ENCODE results near the gene DOK3. TPM values are rescaled to one million over a fixed set of nuclear protein-coding genes. Genes with fewer than 3 reads are reported as not detected.

DOK3 gene
- total and polyA plus RNA-seq, 4 donors, result 15.6 to 146 (median 47.8) TPM

DNA sequence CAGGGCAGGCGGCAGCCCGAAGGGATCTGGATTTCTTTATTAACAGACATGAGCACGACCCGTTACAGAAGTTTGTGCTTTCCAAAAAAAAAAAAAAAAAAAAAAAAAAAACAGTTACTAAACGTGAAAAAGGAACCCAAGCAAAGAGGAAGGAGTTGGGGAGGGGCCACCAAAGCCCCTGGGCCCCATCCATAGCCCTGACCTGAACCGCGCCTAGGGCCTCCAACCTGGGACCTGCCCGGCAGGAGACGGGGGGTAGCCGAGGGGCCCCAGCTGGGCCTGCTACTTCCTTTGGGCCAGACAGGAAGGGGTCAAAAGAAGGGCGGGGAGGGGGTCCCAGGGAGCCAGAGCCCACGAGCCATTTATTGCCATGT is 53.0 kb downstream of the DOK3 start:
- H3K36me3 ChIP-seq (ENCODE audit: control insufficient read depth in 4 of 4, insufficient read depth in 4 of 4, low read length in 4 of 4), result peaks cover 0 to 18% (median 9%) of the 10 kb centered on the region in 4 donors
- no peak overlapping the region for H3K27ac ChIP-seq (ENCODE audit: low read depth in 1 of 2, low read length in 1 of 2)
- 26 to 30% methylated on average over 12 of the region's 12 CpGs for WGBS, 2 donors
- TF ChIP-seq, protein P1, sequence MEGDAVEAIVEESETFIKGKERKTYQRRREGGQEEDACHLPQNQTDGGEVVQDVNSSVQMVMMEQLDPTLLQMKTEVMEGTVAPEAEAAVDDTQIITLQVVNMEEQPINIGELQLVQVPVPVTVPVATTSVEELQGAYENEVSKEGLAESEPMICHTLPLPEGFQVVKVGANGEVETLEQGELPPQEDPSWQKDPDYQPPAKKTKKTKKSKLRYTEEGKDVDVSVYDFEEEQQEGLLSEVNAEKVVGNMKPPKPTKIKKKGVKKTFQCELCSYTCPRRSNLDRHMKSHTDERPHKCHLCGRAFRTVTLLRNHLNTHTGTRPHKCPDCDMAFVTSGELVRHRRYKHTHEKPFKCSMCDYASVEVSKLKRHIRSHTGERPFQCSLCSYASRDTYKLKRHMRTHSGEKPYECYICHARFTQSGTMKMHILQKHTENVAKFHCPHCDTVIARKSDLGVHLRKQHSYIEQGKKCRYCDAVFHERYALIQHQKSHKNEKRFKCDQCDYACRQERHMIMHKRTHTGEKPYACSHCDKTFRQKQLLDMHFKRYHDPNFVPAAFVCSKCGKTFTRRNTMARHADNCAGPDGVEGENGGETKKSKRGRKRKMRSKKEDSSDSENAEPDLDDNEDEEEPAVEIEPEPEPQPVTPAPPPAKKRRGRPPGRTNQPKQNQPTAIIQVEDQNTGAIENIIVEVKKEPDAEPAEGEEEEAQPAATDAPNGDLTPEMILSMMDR (IDR thresholded peaks at IDR 0.05; ENCODE audit: control extremely low read depth, extremely low read depth), result no peak
- no peaks in the 10 kb centered on the region for H3K27me3 ChIP-seq (ENCODE audit: control insufficient read depth in 3 of 3, insufficient read depth in 3 of 3, low read length in 2 of 3)
- H3K4me3 ChIP-seq, result no peak overlapping the region
- DNase-seq (no peak), ATAC-seq (ENCODE audit: insufficient read depth, low FRiP score) (no peak)
- H3K9ac ChIP-seq (ENCODE audit: insufficient read depth in 1 of 2, low read length in 2 of 2), result no peak overlapping the region
- H3K9me3 ChIP-seq (ENCODE audit: control insufficient read depth in 4 of 4, insufficient read depth in 3 of 4, low read length in 3 of 4), result no peaks in the 10 kb centered on the region
- peaks cover 0 to 28% (median 7%) of the 10 kb centered on the region in 5 donors for H3K4me1 ChIP-seq (ENCODE audit: control insufficient read depth in 5 of 5, insufficient read depth in 5 of 5, low read length in 5 of 5)

DNA sequence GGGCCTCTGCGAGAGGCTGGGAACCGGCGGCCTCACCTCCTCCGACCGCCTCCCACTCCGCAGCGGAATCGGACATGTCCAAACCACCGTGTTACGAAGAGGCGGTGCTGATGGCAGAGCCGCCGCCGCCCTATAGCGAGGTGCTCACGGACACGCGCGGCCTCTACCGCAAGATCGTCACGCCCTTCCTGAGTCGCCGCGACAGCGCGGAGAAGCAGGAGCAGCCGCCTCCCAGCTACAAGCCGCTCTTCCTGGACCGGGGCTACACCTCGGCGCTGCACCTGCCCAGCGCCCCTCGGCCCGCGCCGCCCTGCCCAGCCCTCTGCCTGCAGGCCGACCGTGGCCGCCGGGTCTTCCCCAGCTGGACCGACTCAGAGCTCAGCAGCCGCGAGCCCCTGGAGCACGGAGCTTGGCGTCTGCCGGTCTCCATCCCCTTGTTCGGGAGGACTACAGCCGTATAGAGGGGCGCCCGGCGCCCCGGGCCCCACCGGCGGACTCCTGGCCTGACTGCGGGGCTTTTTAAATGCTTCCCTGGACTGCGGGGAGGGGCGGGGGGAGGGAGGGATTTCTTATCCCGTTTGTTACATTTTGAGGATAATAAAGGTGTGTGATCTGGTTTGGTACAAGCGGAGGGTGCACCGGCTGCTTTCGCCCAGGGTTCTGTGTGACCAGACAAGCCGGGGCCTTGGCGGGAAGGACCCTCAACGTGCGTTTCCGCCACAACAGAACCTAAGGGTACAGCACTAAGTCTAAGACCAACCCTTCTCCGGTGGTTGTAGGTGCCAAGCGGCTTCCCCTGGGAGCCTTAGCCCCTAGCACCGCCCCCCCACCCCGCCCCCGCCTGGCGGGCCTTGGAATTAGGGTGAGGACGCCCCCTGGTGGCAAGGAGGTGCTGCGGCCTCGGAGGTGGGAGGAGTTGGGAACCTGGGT is 53.7 kb downstream of the DOK3 start:
- H3K36me3 ChIP-seq (ENCODE audit: control insufficient read depth in 4 of 4, insufficient read depth in 4 of 4, low read length in 4 of 4), result peaks cover 0 to 18% (median 9%) of the 10 kb centered on the region in 4 donors
- no peaks in the 10 kb centered on the region for H3K27me3 ChIP-seq (ENCODE audit: control insufficient read depth in 3 of 3, insufficient read depth in 3 of 3, low read length in 2 of 3)
- peak; percentile 92 to 94 (median 92) for DNase-seq
- no peak overlapping the region for H3K9ac ChIP-seq (ENCODE audit: insufficient read depth in 1 of 2, low read length in 2 of 2)
- peak; percentile 63 for ATAC-seq (ENCODE audit: insufficient read depth, low FRiP score)
- peak overlapping the region; percentile 36 to 37 for H3K27ac ChIP-seq (ENCODE audit: low read depth in 1 of 2, low read length in 1 of 2)
- H3K4me3 ChIP-seq, result peak overlapping the region; percentile 36
- peaks cover 0 to 28% (median 7%) of the 10 kb centered on the region in 5 donors for H3K4me1 ChIP-seq (ENCODE audit: control insufficient read depth in 5 of 5, insufficient read depth in 5 of 5, low read length in 5 of 5)
- 1% methylated on average over 73 to 76 of the region's 76 CpGs for WGBS, 2 donors
- H3K9me3 ChIP-seq (ENCODE audit: control insufficient read depth in 4 of 4, insufficient read depth in 3 of 4, low read length in 3 of 4), result no peaks in the 10 kb centered on the region
- TF ChIP-seq, protein P1 (IDR thresholded peaks at IDR 0.05; ENCODE audit: control extremely low read depth, extremely low read depth), result peak; percentile 86

- Histone ChIP-seq H3K4me1 (ENCODE audit: control insufficient read depth in 5 of 5, insufficient read depth in 5 of 5, low read length in 5 of 5) (peaks cover 0 to 28% (median 7%) of the 10 kb centered on the region in 5 donors), H3K27me3 (ENCODE audit: control insufficient read depth in 3 of 3, insufficient read depth in 3 of 3, low read length in 2 of 3) (no peaks in the 10 kb centered on the region), H3K27ac (ENCODE audit: low read depth in 1 of 2, low read length in 1 of 2) (peak overlapping the region; percentile 36 to 37), H3K4me3 (peak overlapping the region; percentile 36), H3K9me3 (ENCODE audit: control insufficient read depth in 4 of 4, insufficient read depth in 3 of 4, low read length in 3 of 4) (no peaks in the 10 kb centered on the region), H3K9ac (ENCODE audit: insufficient read depth in 1 of 2, low read length in 2 of 2) (no peak overlapping the region), H3K36me3 (ENCODE audit: control insufficient read depth in 4 of 4, insufficient read depth in 4 of 4, low read length in 4 of 4) (peaks cover 0 to 18% (median 7%) of the 10 kb centered on the region in 4 donors)
- DNase-seq (peak; percentile 72 to 85 (median 74)), ATAC-seq (ENCODE audit: insufficient read depth, low FRiP score) (peak; percentile 54)
- TF ChIP-seq, protein P1 (IDR thresholded peaks at IDR 0.05; ENCODE audit: control extremely low read depth, extremely low read depth), result peak; percentile 40
- 0 to 1% methylated on average over 59 to 80 of the region's 80 CpGs for WGBS, 2 donors
These were observed 54.5 kb downstream of the DOK3 start for GRCh38 chr5:177455036-177455660.
